SK-N-SH treated with all-trans-retinoic acid at 6 μM for 48 hours (cell line): ENCODE results near the gene CEND1.

Experiments
- ATAC-seq: fragments of 200-7000 bp; cut with Tn5 transposase; 3 replicates; pipeline ENCODE4 v1.9.1; 2020; ENCODE audit warnings: mild to moderate bottlenecking, moderate library complexity
- ARNTL ChIP-seq: fragments of 450-650 bp; formaldehyde crosslinking; IDR thresholded peaks from 2 replicates; pipeline ENCODE4 v1.5.0; 2020; ENCODE audit warnings: low read depth, mild to moderate bottlenecking, moderate library complexity, borderline replicate concordance
- BACH2 ChIP-seq: fragments of 250-450 bp; sonication (Bioruptor Pico); IDR thresholded peaks from 2 replicates; pipeline ENCODE4 v1.9.0; 2021; ENCODE audit warnings: mild to moderate bottlenecking, borderline replicate concordance
- CREB5 ChIP-seq: fragments of 250-450 bp; sonication (Bioruptor Pico); IDR thresholded peaks from 2 replicates; pipeline ENCODE4 v1.5.1; 2020; ENCODE audit warnings: low read depth, mild to moderate bottlenecking, moderate library complexity
- CSDC2 ChIP-seq: fragments of 250-450 bp; sonication (Bioruptor Pico); IDR thresholded peaks from 2 replicates; pipeline ENCODE4 v1.5.0; 2020; ENCODE audit warnings: mild to moderate bottlenecking, moderate library complexity
- CSRNP3 ChIP-seq: fragments of 250-450 bp; sonication (Bioruptor Pico); IDR thresholded peaks from 2 replicates; pipeline ENCODE4 v1.5.1; 2021; ENCODE audit warnings: mild to moderate bottlenecking, moderate library complexity
- ESRRG ChIP-seq: fragments of 250-450 bp; sonication (Bioruptor Pico); IDR thresholded peaks from 2 replicates; pipeline ENCODE4 v1.6.1; 2021; ENCODE audit warnings: mild to moderate bottlenecking
- GLIS3 ChIP-seq: fragments of 250-450 bp; sonication (Bioruptor Pico); IDR thresholded peaks from 2 replicates; pipeline ENCODE4 v1.5.0; 2020; ENCODE audit warnings: mild to moderate bottlenecking, moderate library complexity
- ISL1 ChIP-seq: fragments of 250-450 bp; sonication (Bioruptor Pico); IDR thresholded peaks from 2 replicates; pipeline ENCODE4 v2.1.2; 2022; ENCODE audit warnings: mild to moderate bottlenecking, moderate library complexity
- OSR1 ChIP-seq: fragments of 250-450 bp; sonication (Bioruptor Pico); IDR thresholded peaks from 2 replicates; pipeline ENCODE4 v1.8.0; 2022; ENCODE audit warnings: moderate library complexity, mild to moderate bottlenecking, inconsistent platforms
- PATZ1 ChIP-seq: fragments of 250-450 bp; sonication (Bioruptor Pico); IDR thresholded peaks from 2 replicates; pipeline ENCODE4 v1.8.0; 2020; ENCODE audit warnings: mild to moderate bottlenecking, moderate library complexity, borderline replicate concordance
- POU6F1 ChIP-seq: fragments of 250-450 bp; sonication (Bioruptor Pico); IDR thresholded peaks from 2 replicates; pipeline ENCODE4 v1.8.0; 2021; ENCODE audit warnings: low read depth, mild to moderate bottlenecking, moderate library complexity, borderline replicate concordance
- PPARA ChIP-seq: fragments of 250-450 bp; sonication (Bioruptor Pico); IDR thresholded peaks from 2 replicates; pipeline ENCODE4 v1.5.0; 2020; ENCODE audit warnings: mild to moderate bottlenecking, borderline replicate concordance
- RARB ChIP-seq: fragments of 250-450 bp; sonication (Bioruptor Pico); IDR thresholded peaks from 2 replicates; pipeline ENCODE4 v1.8.0; 2021; ENCODE audit warnings: mild to moderate bottlenecking, moderate library complexity
- SNAI2 ChIP-seq: fragments of 250-450 bp; sonication (Bioruptor Pico); IDR thresholded peaks from 2 replicates; pipeline ENCODE4 v1.5.0; 2020; ENCODE audit warnings: mild to moderate bottlenecking, moderate library complexity
- TCF4 ChIP-seq: fragments of 250-450 bp; sonication (Bioruptor Pico); IDR thresholded peaks from 2 replicates; pipeline ENCODE4 v1.8.0; 2021; ENCODE audit warnings: mild to moderate bottlenecking, moderate library complexity, borderline replicate concordance
- TOX ChIP-seq: fragments of 250-450 bp; sonication (Bioruptor Pico); IDR thresholded peaks from 2 replicates; pipeline ENCODE4 v1.8.0; 2021; ENCODE audit warnings: mild to moderate bottlenecking, moderate library complexity, borderline replicate concordance
- TSHZ2 ChIP-seq: fragments of 250-450 bp; sonication (Bioruptor Pico); IDR thresholded peaks from 2 replicates; pipeline ENCODE4 v1.5.0; 2020; ENCODE audit warnings: mild to moderate bottlenecking, moderate library complexity
- ZC3H10 ChIP-seq: fragments of 250-450 bp; sonication (Bioruptor Pico); IDR thresholded peaks from 2 replicates; pipeline ENCODE4 v1.5.1; 2021; ENCODE audit warnings: mild to moderate bottlenecking, moderate library complexity
- ZFP3 ChIP-seq: fragments of 250-450 bp; sonication (Bioruptor Pico); IDR thresholded peaks from 2 replicates; pipeline ENCODE4 v1.5.0; 2020; ENCODE audit warnings: mild to moderate bottlenecking, moderate library complexity
- ZFP30 ChIP-seq: fragments of 450-650 bp; formaldehyde crosslinking; IDR thresholded peaks from 2 replicates; pipeline ENCODE4 v1.5.0; 2022; ENCODE audit warnings: mild to moderate bottlenecking, moderate library complexity
- ZNF565 ChIP-seq: fragments of 450-650 bp; formaldehyde crosslinking; conservative IDR thresholded peaks from 2 replicates; pipeline ENCODE4 v1.5.0; 2020; ENCODE audit warnings: low read depth, mild to moderate bottlenecking, moderate library complexity
- ZNF70 ChIP-seq: fragments of 450-650 bp; formaldehyde crosslinking; IDR thresholded peaks from 2 replicates; pipeline ENCODE4 v1.5.0; 2020; ENCODE audit warnings: mild to moderate bottlenecking, moderate library complexity

Gene CEND1

GRCh38 chr11:824292-824880 is 34.5 kb upstream of the CEND1 start:
- TF ChIP-seq GLIS3 (CRISPR knock-in tag) (no peak), ESRRG (CRISPR knock-in tag) (no peak), RARB (CRISPR knock-in tag) (no peak), ZNF70 (no peak), ISL1 (CRISPR knock-in tag) (no peak), SNAI2 (no peak), ZFP30 (CRISPR knock-in tag) (no peak), CSRNP3 (CRISPR knock-in tag) (no peak)
- no peak for ATAC-seq

- no peak for TF ChIP-seq ZNF70
- no peak for TF ChIP-seq ZFP30 (CRISPR knock-in tag)
- no peak for TF ChIP-seq ZC3H10 (CRISPR knock-in tag)
- no peak for TF ChIP-seq TCF4 (CRISPR knock-in tag)
- no peak for TF ChIP-seq TOX
- no peak for TF ChIP-seq CSDC2 (CRISPR knock-in tag)
- TF ChIP-seq TSHZ2: no peak
- no peak for TF ChIP-seq POU6F1 (CRISPR knock-in tag)
- TF ChIP-seq PPARA (CRISPR knock-in tag): no peak
- no peak for TF ChIP-seq ESRRG (CRISPR knock-in tag)
- no peak for TF ChIP-seq ZFP3 (CRISPR knock-in tag)
- TF ChIP-seq ISL1 (CRISPR knock-in tag): no peak
- no peak for TF ChIP-seq RARB (CRISPR knock-in tag)
- TF ChIP-seq, all 23 proteins: peak for 0
- ATAC-seq: no peak
These were observed 33.8 kb upstream of the CEND1 start for GRCh38 chr11:823441-824291.

GRCh38 chr11:821512-822371 is 31.9 kb upstream of the CEND1 start:
- no peak for ATAC-seq
- no peak for TF ChIP-seq BACH2
- no peak for TF ChIP-seq CREB5 (CRISPR knock-in tag)
- no peak for TF ChIP-seq ARNTL (CRISPR knock-in tag)
- no peak for TF ChIP-seq TOX
- TF ChIP-seq ZFP3 (CRISPR knock-in tag): no peak
- no peak for TF ChIP-seq GLIS3 (CRISPR knock-in tag)
- TF ChIP-seq SNAI2: no peak
- TF ChIP-seq PATZ1 (CRISPR knock-in tag): no peak
- no peak for TF ChIP-seq ZC3H10 (CRISPR knock-in tag)
- no peak for TF ChIP-seq OSR1
- TF ChIP-seq ZNF565 (CRISPR knock-in tag): no peak
- TF ChIP-seq TCF4 (CRISPR knock-in tag): no peak
- TF ChIP-seq CSRNP3 (CRISPR knock-in tag): no peak
- TF ChIP-seq ZNF70: no peak
- no peak for TF ChIP-seq POU6F1 (CRISPR knock-in tag)
- TF ChIP-seq ISL1 (CRISPR knock-in tag): no peak
